NT2/D1 (cell line): ENCODE data around the gene DNASE1.

Experiments used
- DNase-seq: peaks from one replicate; pipeline ENCODE4 v3.0.0-alpha.2; 2011; ENCODE audit warnings: low read depth, low spot score
- H3K27me3 ChIP-seq: 2 replicates; pipeline ENCODE4 v1.6.0; 2011; ENCODE audit warnings: mild to moderate bottlenecking; ENCODE audit not compliant: insufficient read length, insufficient read depth
- H3K36me3 ChIP-seq: 2 replicates; pipeline ENCODE4 v1.6.1; 2011; ENCODE audit warnings: mild to moderate bottlenecking, low read length, mixed read lengths; ENCODE audit not compliant: insufficient read depth, insufficient read length
- H3K4me1 ChIP-seq: 2 replicates; pipeline ENCODE4 v1.5.1; 2011; ENCODE audit not compliant: insufficient read depth, insufficient read length
- H3K4me3 ChIP-seq: 2 replicates; pipeline ENCODE4 v1.5.1; 2011; ENCODE audit warnings: low read depth; ENCODE audit not compliant: insufficient read length
- H3K9ac ChIP-seq: 2 replicates; pipeline ENCODE4 v1.6.0; 2011; ENCODE audit warnings: low read depth; ENCODE audit not compliant: insufficient read length
- H3K9me3 ChIP-seq: 2 replicates; pipeline ENCODE4 v1.5.1; 2011; ENCODE audit warnings: mild to moderate bottlenecking, low read length; ENCODE audit not compliant: insufficient read depth
- SUZ12 ChIP-seq: IDR thresholded peaks from 2 replicates; pipeline ENCODE4 v1.6.1; 2011; ENCODE audit not compliant: insufficient read length, insufficient read depth; ENCODE audit errors: extremely low read depth
- YY1 ChIP-seq: IDR thresholded peaks from 2 replicates; pipeline ENCODE4 v1.6.1; 2011; ENCODE audit not compliant: insufficient read length, insufficient read depth
- ZNF274 ChIP-seq: IDR thresholded peaks from 2 replicates; pipeline ENCODE4 v1.6.1; 2011; ENCODE audit warnings: mild to moderate bottlenecking, low read depth, low read length

DNASE1 gene

DNA sequence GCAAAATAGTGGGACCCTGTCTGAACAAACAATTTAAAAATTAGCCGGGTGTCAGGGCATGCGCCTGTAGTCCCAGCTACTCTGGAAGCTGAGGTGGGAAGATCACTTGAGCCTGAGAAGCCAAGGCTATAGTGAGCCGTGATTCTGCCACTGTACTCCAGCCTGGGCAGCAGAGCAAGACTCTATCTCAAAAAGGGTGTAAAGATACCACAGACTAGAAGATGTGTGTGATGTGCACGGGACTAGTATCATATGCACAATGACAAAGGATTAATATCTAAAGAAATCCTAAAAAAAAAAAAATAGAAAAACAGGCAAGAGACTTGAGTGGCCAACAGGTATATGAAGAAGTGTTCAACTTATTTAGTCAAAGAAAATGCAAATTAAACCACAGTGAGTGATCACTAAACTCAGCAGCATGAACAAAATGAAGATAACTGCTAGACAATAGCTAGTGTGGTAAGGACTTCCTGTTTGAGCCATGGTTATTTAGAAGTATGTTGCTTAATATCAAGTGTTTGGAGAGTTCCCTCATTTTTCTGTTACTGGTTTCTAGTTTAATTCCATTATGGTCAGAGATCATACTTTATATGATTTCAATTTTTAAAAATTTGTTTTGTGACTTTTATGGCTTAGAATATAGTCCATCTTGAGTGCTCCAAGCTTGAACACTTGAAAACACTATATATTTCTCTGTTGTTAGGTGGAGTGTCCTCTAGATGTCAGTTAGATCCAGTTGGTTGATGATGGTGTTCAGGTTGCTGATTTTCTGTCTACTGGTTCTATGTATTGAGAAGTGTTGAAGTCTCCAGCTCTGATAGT, 28.4 kb upstream of the DNASE1 start:
- Histone ChIP-seq H3K36me3 (peaks cover 11% of the 10 kb centered on the region), H3K9me3 (no peaks in the 10 kb centered on the region), H3K9ac (no peak overlapping the region), H3K4me1 (no peaks in the 10 kb centered on the region), H3K27me3 (no peaks in the 10 kb centered on the region), H3K4me3 (no peak overlapping the region)
- no peak for DNase-seq
- TF ChIP-seq SUZ12 (no peak), YY1 (no peak), ZNF274 (no peak)

DNA sequence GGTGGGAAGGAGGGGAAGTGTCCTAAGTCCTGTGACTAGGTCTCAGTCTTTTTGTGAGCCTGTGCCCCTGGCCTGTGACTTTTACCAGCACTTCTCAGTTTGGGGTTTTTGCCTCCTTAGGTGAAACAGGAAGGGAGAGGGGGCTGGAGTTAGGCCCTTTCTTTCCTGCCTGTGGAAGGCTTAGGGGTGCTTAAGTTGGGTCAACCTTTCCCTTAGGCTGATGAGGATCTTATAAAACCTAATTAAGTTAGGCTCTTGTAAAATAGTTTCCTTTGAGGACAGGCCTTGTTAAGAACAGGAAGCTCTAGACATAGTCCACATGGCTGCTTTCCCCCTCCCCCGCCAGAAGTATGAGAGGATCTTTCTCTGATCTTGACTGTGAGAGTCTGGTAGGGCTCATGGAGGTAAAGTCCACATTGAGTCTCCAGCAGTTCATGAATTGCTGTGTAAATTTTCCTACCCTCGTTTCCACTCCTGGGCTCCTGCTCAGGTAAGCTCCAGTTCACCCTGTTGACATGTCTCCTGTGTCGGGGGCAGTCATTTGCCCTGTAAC, 17.0 kb upstream of the DNASE1 start:
- Histone ChIP-seq H3K4me1 (peaks cover 19% of the 10 kb centered on the region), H3K9me3 (no peaks in the 10 kb centered on the region), H3K9ac (no peak overlapping the region), H3K27me3 (no peaks in the 10 kb centered on the region), H3K4me3 (no peak overlapping the region), H3K36me3 (peaks cover 18% of the 10 kb centered on the region)
- no peak for TF ChIP-seq ZNF274
- TF ChIP-seq YY1: no peak
- no peak for TF ChIP-seq SUZ12
- DNase-seq: no peak

DNA sequence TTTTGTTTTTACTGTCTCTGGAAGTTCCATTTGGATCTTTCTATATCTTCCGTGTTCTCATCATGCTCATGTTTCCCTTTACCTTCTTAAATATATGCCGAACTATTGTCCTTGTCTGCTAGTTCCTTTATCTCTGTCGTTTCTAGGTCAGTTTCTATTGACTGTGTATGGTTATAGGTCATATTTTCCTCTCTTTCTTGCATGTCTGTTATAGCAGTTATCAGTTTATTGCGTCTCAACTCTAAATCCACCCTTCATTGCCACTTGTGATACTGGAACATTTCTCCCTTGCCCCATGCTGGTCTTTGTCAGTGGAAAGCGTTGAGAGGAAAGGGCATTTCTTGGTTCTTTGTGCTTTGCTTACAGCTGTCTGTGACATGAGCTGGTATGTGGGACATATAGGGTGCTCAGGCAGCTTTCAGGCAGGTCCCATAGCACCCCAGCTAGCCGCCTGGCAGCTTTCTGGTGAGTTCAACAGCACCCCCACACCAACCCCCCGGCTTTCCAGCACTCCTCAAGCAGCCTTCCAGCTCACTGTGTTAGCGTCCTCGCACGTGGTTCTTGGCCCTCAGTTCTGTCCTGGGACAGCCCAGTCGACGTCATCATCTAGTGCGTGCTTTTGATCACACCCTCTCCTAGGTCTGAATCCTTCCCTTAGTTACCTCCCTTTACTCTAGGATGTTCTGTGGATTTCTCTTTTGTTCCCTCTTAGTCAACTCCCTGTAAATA, 15.4 kb upstream of the DNASE1 start:
- no peak for TF ChIP-seq SUZ12
- no peak for TF ChIP-seq ZNF274
- no peak for TF ChIP-seq YY1
- Histone ChIP-seq H3K36me3 (peaks cover 27% of the 10 kb centered on the region), H3K9ac (no peak overlapping the region), H3K4me3 (no peak overlapping the region), H3K27me3 (no peaks in the 10 kb centered on the region), H3K4me1 (peaks cover 29% of the 10 kb centered on the region), H3K9me3 (no peaks in the 10 kb centered on the region)
- no peak for DNase-seq

DNA sequence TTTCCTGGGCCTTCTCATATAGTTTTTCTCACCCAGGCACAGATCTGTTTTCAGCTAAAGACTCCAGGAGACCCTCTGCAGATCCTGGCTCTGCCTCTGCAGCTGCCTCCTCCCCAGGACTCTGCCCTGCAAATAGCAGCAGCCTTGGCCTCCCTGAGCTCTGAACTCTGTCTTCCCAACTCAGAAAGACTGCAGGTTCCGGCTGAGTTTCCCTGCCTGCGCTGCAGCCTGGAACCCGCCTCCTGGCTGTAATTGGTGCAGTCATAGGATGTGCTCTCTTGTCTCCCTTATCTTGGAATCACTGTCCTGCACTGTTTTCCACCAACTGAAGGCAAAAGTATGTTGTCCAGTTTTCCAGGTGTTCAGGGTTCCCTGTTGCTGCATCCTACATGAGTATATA, 14.3 kb upstream of the DNASE1 start:
- Histone ChIP-seq H3K9ac (no peak overlapping the region), H3K27me3 (no peaks in the 10 kb centered on the region), H3K4me3 (no peak overlapping the region), H3K36me3 (peaks cover 27% of the 10 kb centered on the region), H3K9me3 (no peaks in the 10 kb centered on the region), H3K4me1 (peaks cover 29% of the 10 kb centered on the region)
- DNase-seq: no peak
- TF ChIP-seq SUZ12 (no peak), ZNF274 (no peak), YY1 (no peak)

DNA sequence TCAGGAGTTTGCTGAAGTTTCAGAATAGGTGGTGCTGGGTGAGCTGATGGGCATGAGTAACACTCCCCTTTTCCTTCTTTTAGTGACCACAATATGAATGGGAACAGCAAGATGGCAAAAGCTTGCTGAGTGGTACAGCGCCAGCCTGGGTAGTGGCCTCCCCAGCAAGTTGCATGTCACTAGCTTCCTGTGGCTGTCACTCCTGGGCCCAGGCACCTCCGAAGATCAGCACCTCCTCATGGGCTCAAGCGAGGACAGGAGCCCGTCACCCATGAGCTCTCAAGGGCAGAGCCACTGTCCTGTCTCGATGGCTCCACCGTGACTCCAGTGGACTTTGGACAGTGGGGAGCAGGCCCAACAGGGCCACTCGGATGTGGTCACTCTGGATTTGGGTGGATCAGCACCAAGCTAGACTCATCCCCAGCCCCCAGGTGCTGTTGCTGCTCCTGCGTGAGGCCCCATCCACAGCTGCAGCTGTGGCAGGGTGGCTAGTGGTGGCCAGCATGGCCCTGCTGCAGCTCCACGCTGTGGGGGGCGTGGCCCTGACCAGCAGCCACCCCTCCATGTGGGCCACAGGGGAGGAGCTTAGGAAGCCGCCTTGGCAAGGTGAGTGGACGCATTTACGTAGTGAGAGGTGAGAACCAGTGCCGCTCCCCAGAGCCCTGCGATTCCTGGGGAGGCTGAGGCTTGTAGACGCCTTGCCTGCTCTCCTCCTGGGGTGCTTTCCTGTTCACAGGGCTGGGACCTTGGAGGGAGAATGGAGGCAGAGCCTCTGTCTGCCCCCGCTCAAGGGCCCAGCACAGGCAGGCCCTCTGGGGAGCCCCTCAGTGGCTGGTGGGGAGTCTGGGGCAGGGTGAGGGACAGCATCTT, 13.6 kb upstream of the DNASE1 start:
- H3K9ac ChIP-seq: peak overlapping the region; percentile 34
- no peaks in the 10 kb centered on the region for H3K9me3 ChIP-seq
- H3K27me3 ChIP-seq: no peaks in the 10 kb centered on the region
- TF ChIP-seq ZNF274: no peak
- TF ChIP-seq YY1: no peak
- TF ChIP-seq SUZ12: no peak
- DNase-seq: no peak
- H3K4me1 ChIP-seq: peaks cover 32% of the 10 kb centered on the region
- peaks cover 27% of the 10 kb centered on the region for H3K36me3 ChIP-seq
- H3K4me3 ChIP-seq: no peak overlapping the region

DNA sequence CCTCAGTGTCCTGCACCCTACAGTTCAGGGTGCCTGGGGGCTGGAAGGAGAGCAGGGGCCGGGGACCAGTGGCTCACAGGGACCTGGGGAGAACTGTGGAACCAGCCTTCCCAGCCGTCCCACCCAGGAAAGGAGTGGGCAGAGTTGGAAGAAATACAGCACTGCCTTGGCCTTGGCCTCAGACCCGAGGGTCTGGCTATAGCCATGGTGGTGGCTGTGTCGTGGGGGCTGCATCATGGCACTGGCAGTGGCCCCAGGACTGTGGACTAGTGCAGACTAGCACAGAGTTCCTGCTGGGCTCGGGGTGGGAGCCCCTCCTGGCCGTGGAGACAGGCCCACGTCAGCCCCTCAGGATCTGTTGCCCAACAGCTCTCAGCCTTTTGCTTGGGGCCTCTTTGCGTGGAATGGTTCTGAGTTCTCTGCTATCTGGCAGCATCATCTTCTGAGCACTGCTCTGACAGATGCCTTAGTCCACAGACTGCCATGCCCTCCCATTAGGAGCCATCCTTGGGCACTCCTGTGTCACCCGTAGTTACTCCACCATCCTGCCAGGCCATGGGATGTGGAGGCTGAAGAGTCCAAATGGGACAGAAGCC, 12.6 kb upstream of the DNASE1 start:
- Histone ChIP-seq H3K9ac (no peak overlapping the region), H3K4me3 (no peak overlapping the region), H3K27me3 (no peaks in the 10 kb centered on the region), H3K4me1 (peaks cover 42% of the 10 kb centered on the region), H3K36me3 (peaks cover 27% of the 10 kb centered on the region), H3K9me3 (no peaks in the 10 kb centered on the region)
- TF ChIP-seq SUZ12 (no peak), ZNF274 (no peak), YY1 (no peak)
- no peak for DNase-seq
